ENCODE data around the gene RBM17.

DNA sequence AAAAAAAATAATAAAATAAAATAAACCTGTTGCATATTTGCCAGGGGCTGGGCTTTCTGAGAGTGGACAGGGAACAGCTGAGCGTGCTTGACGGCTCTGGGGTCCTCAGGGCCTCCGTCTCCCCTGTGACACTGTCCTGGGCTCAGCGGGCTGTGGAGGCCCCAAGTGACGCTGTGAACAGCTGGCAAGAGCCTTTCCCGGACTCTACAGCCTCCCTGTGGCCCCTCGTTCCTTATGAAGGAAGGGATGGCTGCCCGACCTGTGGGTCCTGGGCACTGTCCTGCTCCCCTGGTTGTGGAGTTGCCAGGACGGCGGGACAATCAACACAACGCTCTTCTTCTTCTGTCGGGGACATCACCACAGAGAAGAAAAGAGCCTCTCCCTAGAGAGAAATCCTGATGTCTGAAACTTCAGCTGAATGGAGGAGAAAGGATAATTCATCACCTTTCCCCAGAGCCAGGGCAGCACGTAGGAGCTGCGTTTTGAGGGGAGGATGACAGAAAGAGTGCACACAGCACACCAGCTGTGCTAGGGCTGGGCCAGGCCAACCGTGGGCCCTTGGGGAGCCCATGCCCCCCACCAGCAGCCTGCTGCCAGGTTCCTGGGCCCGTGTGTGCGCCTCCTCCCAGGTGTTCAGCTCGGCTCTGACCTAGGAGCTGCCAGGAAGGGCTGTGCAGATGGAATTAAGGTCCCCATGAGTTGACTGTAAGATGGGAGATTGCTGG, 45.4 kb downstream of the RBM17 start:
- TF ChIP-seq, protein P1, sequence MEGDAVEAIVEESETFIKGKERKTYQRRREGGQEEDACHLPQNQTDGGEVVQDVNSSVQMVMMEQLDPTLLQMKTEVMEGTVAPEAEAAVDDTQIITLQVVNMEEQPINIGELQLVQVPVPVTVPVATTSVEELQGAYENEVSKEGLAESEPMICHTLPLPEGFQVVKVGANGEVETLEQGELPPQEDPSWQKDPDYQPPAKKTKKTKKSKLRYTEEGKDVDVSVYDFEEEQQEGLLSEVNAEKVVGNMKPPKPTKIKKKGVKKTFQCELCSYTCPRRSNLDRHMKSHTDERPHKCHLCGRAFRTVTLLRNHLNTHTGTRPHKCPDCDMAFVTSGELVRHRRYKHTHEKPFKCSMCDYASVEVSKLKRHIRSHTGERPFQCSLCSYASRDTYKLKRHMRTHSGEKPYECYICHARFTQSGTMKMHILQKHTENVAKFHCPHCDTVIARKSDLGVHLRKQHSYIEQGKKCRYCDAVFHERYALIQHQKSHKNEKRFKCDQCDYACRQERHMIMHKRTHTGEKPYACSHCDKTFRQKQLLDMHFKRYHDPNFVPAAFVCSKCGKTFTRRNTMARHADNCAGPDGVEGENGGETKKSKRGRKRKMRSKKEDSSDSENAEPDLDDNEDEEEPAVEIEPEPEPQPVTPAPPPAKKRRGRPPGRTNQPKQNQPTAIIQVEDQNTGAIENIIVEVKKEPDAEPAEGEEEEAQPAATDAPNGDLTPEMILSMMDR (IDR thresholded peaks at IDR 0.05) = no peak
- TF ChIP-seq POLR2A (IDR thresholded peaks at IDR 0.05) = no peak
